ENCODE data around the gene FTO. TPM values are rescaled to one million over a fixed set of nuclear protein-coding genes. Genes with fewer than 3 reads are reported as not detected.

The FTO gene
- total RNA-seq, 4 donors from 2014 or later = 21.3 to 50.5 (median 40.8) TPM

DNA sequence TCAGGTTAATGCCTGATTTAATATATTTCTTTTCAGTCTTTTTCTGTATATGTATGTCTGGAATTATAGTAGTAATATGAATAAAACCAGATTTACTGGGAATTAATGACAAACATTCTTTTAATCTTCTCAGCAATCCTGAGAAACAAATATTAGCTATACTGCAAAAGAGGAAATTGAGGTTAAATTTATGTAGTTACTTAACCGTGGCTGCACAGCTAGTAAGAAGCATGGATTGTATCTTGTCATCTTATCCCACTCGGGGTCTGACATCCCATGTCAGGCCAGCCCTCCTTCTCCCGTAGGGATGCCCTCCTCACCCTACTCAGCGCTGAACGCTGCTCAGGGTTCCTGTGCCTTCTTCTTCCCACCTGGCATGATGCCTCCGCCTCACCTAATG is 143.0 kb downstream of the FTO start:
- Histone ChIP-seq H3K36me3 (no peaks in the 10 kb centered on the region), H3K27me3 (no peaks in the 10 kb centered on the region), H3K4me3 (no peak overlapping the region), H3K4me1 (peaks cover 0 to 5% (median 2%) of the 10 kb centered on the region in 4 donors), H3K27ac (no peak overlapping the region), H3K9me3 (no peaks in the 10 kb centered on the region)
- intact Hi-C loops (cut with DNase I; ENCODE audit: low total_unique reads) (no loop called here), in situ Hi-C loops (cut with MboI; ENCODE audit: low pct_ligation_motif_present in 1 of 4, low pct_unique_long_range_greater_than_20kb in 1 of 4, low sequenced_read_pairs in 3 of 4) (no loop called here)
- no peak for TF ChIP-seq EP300 (IDR thresholded peaks at IDR 0.05; ENCODE audit: low read depth)
- TF ChIP-seq, protein P1, sequence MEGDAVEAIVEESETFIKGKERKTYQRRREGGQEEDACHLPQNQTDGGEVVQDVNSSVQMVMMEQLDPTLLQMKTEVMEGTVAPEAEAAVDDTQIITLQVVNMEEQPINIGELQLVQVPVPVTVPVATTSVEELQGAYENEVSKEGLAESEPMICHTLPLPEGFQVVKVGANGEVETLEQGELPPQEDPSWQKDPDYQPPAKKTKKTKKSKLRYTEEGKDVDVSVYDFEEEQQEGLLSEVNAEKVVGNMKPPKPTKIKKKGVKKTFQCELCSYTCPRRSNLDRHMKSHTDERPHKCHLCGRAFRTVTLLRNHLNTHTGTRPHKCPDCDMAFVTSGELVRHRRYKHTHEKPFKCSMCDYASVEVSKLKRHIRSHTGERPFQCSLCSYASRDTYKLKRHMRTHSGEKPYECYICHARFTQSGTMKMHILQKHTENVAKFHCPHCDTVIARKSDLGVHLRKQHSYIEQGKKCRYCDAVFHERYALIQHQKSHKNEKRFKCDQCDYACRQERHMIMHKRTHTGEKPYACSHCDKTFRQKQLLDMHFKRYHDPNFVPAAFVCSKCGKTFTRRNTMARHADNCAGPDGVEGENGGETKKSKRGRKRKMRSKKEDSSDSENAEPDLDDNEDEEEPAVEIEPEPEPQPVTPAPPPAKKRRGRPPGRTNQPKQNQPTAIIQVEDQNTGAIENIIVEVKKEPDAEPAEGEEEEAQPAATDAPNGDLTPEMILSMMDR (IDR thresholded peaks at IDR 0.05) = no peak
- no peak for TF ChIP-seq POLR2AphosphoS5 (IDR thresholded peaks at IDR 0.05)
- no peak for TF ChIP-seq POLR2A (IDR thresholded peaks at IDR 0.05)
- DNase-seq = no peak
- 54 to 74% methylated on average over 4 to 6 of the region's 6 CpGs for WGBS, 2 donors (ENCODE audit: low coverage in 1 of 2)

DNA sequence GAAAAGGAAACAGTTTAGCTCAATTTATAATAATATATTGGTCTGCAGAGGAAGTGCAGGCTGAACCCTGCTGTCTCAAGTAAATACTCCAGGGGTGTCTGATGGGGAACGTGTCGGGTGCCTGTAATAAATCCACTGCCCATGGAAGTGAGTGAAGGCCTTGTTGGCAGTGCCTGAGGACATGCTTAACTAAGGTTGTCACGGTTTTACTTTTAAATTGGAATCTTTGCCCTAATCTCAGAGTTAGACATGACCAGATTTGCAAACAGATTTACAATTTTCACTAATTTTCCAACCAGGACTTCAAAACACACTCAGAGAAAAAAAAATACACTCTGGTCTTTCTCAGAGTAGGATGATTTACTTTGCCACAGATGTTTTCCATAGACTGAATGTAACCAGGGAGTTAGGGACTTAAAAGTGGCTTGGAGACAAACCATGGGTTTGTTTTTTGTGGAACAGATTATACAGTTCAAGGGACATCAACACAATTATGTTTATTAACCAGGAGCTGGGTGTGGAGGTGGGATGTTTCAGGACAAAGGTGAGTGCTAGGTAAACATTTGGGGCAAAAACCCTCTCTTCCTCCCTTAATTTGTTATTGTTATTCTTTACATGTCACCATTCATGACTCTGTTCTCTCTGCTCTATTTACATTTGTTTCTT is 144.5 kb downstream of the FTO start:
- no peak for TF ChIP-seq POLR2A (IDR thresholded peaks at IDR 0.05)
- TF ChIP-seq, protein P1 (IDR thresholded peaks at IDR 0.05) = no peak
- no peak for TF ChIP-seq EP300 (IDR thresholded peaks at IDR 0.05; ENCODE audit: low read depth)
- Histone ChIP-seq H3K4me3 (no peak overlapping the region), H3K27me3 (no peaks in the 10 kb centered on the region), H3K4me1 (peaks cover 0 to 5% (median 2%) of the 10 kb centered on the region in 4 donors), H3K9me3 (no peaks in the 10 kb centered on the region), H3K27ac (no peak overlapping the region), H3K36me3 (no peaks in the 10 kb centered on the region)
- intact Hi-C loops (cut with DNase I; ENCODE audit: low total_unique reads) (no loop called here), in situ Hi-C loops (cut with MboI; ENCODE audit: low pct_ligation_motif_present in 1 of 4, low pct_unique_long_range_greater_than_20kb in 1 of 4, low sequenced_read_pairs in 3 of 4) (no loop called here)
- DNase-seq = no peak
- 74 to 100% methylated on average over 1 to 3 of the region's 3 CpGs for WGBS, 2 donors (ENCODE audit: low coverage in 1 of 2)

DNA sequence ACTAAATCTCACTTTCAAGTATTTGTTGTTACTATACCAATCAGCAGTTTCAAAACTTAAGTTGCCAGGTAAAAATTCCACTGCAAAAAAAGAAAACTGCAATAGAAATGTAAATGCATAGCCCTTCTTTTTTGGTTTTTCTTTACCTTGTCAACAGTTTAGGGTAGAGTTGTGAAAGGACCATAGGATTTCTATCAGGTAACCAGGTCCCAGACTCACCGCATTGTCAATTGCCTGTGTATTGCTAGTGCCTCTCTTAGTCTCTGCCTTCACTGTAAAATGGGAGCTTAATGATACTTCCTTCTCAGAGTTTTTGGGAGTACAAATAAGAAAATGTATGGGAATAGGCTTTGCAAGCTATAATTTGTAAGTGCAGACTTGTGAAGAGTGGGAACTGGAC is 145.0 kb downstream of the FTO start:
- Histone ChIP-seq H3K27ac (no peak overlapping the region), H3K4me1 (peaks cover 0 to 5% (median 2%) of the 10 kb centered on the region in 4 donors), H3K9me3 (no peaks in the 10 kb centered on the region), H3K27me3 (no peaks in the 10 kb centered on the region), H3K4me3 (no peak overlapping the region), H3K36me3 (no peaks in the 10 kb centered on the region)
- in situ Hi-C loops (cut with MboI; ENCODE audit: low pct_ligation_motif_present in 1 of 4, low pct_unique_long_range_greater_than_20kb in 1 of 4, low sequenced_read_pairs in 3 of 4) (no loop called here), intact Hi-C loops (cut with DNase I; ENCODE audit: low total_unique reads) (no loop called here)
- TF ChIP-seq, protein P1 (IDR thresholded peaks at IDR 0.05) = no peak
- no peak for TF ChIP-seq POLR2AphosphoS5 (IDR thresholded peaks at IDR 0.05)
- no peak for TF ChIP-seq POLR2A (IDR thresholded peaks at IDR 0.05)
- no peak for DNase-seq
- 97 to 100% methylated on average over 1 of the region's 1 CpG for WGBS, 2 donors (ENCODE audit: low coverage in 1 of 2)

DNA sequence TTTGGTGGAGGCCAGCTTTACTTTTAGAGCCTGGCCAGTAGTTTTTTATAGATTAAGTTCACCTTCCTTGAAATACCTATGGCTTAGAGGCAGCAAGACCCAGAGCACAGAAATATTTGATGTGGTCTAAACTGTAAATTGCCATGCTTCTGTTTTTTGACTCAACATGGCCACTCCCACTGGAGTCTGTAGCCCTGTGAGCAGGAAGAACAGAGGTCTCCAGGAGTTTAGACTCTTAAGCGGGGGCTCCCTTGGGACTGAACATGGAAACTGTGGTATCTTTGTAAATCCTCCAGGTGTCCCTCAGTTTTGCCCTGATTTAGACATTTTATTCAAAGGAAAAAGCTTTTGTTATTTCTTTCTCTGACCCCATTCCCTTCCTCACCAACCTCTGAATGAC is 145.6 kb downstream of the FTO start:
- WGBS, 2 donors (ENCODE audit: low coverage in 1 of 2) = 83% methylated on average over 1 of the region's 1 CpG; no CpG with 5 or more reads in 1 of the 2 donors

More for the DNA sequence above, 145.6 kb downstream of the FTO start:
- Histone ChIP-seq H3K4me1 (peaks cover 0 to 5% (median 2%) of the 10 kb centered on the region in 4 donors), H3K4me3 (no peak overlapping the region), H3K27me3 (no peaks in the 10 kb centered on the region), H3K27ac (no peak overlapping the region), H3K36me3 (no peaks in the 10 kb centered on the region), H3K9me3 (peaks cover 0 to 2% of the 10 kb centered on the region in 2 donors)
- no peak for TF ChIP-seq POLR2AphosphoS5 (IDR thresholded peaks at IDR 0.05)
- TF ChIP-seq, protein P1 (IDR thresholded peaks at IDR 0.05) = no peak
- no peak for TF ChIP-seq POLR2A (IDR thresholded peaks at IDR 0.05)
- no peak for TF ChIP-seq EP300 (IDR thresholded peaks at IDR 0.05; ENCODE audit: low read depth)
- intact Hi-C loops (cut with DNase I; ENCODE audit: low total_unique reads) (no loop called here), in situ Hi-C loops (cut with MboI; ENCODE audit: low pct_ligation_motif_present in 1 of 4, low pct_unique_long_range_greater_than_20kb in 1 of 4, low sequenced_read_pairs in 3 of 4) (no loop called here)
- DNase-seq = no peak
